Urothelium cell line (cell line): ENCODE results near the gene GALR2.

Source experiments
- DNase-seq: peaks from one replicate; pipeline ENCODE4 v3.0.0; 2011; ENCODE audit warnings: low spot score, mixed read lengths
- FAIRE-seq: peaks from 2 replicates; lab custom pipeline; 2011; peaks lifted over from hg19 to GRCh38; lab: Jason Lieb, UNC

Gene GALR2

GRCh38 chr17:76123749-76124581, 49.4 kb downstream of the GALR2 start:
- FAIRE-seq (peak; percentile 37), DNase-seq (no peak)

- peak; percentile 63 for FAIRE-seq
- DNase-seq: no peak
Measured at GRCh38 chr17:76124582-76125390, 50.2 kb downstream of the GALR2 start.

GRCh38 chr17:76125391-76125675, 50.8 kb downstream of the GALR2 start:
- FAIRE-seq: no peak
- DNase-seq: no peak

GRCh38 chr17:76125922-76126321, 51.3 kb downstream of the GALR2 start:
- DNase-seq (no peak), FAIRE-seq (no peak)
